Measurements from ENCODE around the gene ALK.

ALK gene

GRCh38 chr2:29400930-29401653, 520.3 kb downstream of the ALK start:
- DNase-seq (ENCODE audit: low read depth) = no peak

- DNase-seq (ENCODE audit: low read depth) = no peak
Observed at GRCh38 chr2:29398384-29399237, 522.8 kb downstream of the ALK start.

- no peak for DNase-seq (ENCODE audit: low read depth)
Observed at GRCh38 chr2:29397713-29398112, 523.7 kb downstream of the ALK start.

- DNase-seq (ENCODE audit: low read depth) = no peak
Observed at GRCh38 chr2:29397039-29397438, 524.3 kb downstream of the ALK start.

GRCh38 chr2:29394981-29395350, 526.4 kb downstream of the ALK start:
- DNase-seq (ENCODE audit: low read depth) = no peak

GRCh38 chr2:29394311-29394980, 526.9 kb downstream of the ALK start:
- DNase-seq (ENCODE audit: low read depth) = no peak

- no peak for DNase-seq (ENCODE audit: low read depth)
Observed at GRCh38 chr2:29393676-29394075, 527.7 kb downstream of the ALK start.

- no peak for DNase-seq (ENCODE audit: low read depth)
Observed at GRCh38 chr2:29392774-29393173, 528.6 kb downstream of the ALK start.

- DNase-seq (ENCODE audit: low read depth) = no peak
Observed at GRCh38 chr2:29390136-29390535, 531.2 kb downstream of the ALK start.

GRCh38 chr2:29389686-29390085, 531.7 kb downstream of the ALK start:
- DNase-seq (ENCODE audit: low read depth) = no peak

- DNase-seq (ENCODE audit: low read depth) = no peak
Observed at GRCh38 chr2:29388071-29388470, 533.3 kb downstream of the ALK start.

- no peak for DNase-seq (ENCODE audit: low read depth)
Observed at GRCh38 chr2:29382486-29382885, 538.9 kb downstream of the ALK start.

- DNase-seq (ENCODE audit: low read depth) = no peak
Observed at GRCh38 chr2:29377788-29378187, 543.6 kb downstream of the ALK start.

GRCh38 chr2:29376541-29376940, 544.8 kb downstream of the ALK start:
- no peak for DNase-seq (ENCODE audit: low read depth)

- no peak for DNase-seq (ENCODE audit: low read depth)
Observed at GRCh38 chr2:29375843-29376242, 545.5 kb downstream of the ALK start.

GRCh38 chr2:29374823-29375222, 546.6 kb downstream of the ALK start:
- no peak for DNase-seq (ENCODE audit: low read depth)

- DNase-seq (ENCODE audit: low read depth) = no peak
Observed at GRCh38 chr2:29373870-29374269, 547.5 kb downstream of the ALK start.

- no peak for DNase-seq (ENCODE audit: low read depth)
Observed at GRCh38 chr2:29372185-29372584, 549.2 kb downstream of the ALK start.

GRCh38 chr2:29370581-29371125, 550.7 kb downstream of the ALK start:
- DNase-seq (ENCODE audit: low read depth) = no peak

GRCh38 chr2:29370173-29370572, 551.2 kb downstream of the ALK start:
- no peak for DNase-seq (ENCODE audit: low read depth)

GRCh38 chr2:29368659-29369040, 552.7 kb downstream of the ALK start:
- no peak for DNase-seq (ENCODE audit: low read depth)

GRCh38 chr2:29367986-29368658, 553.3 kb downstream of the ALK start:
- DNase-seq (ENCODE audit: low read depth) = no peak
